Measurements from ENCODE around the gene CLCN4. TPM values are rescaled to one million over a fixed set of nuclear protein-coding genes. Genes with fewer than 3 reads are reported as not detected.

Gene CLCN4
- total RNA-seq, 4 donors from 2014 or later, result 7.1 to 19.1 (median 15.9) TPM

GRCh38 chrX:10135561-10136399, 21.0 kb upstream of the CLCN4 start:
- peak; percentile 70 to 75 for DNase-seq
- intact Hi-C loops (cut with DNase I), result no loop called here
- Histone ChIP-seq H3K4me3 (replicated peaks in 1 of 3) (no peak overlapping the region), H3K36me3 (peaks cover 4 to 6% of the 10 kb centered on the region in 2 donors), H3K4me1 (peaks cover 0 to 5% of the 10 kb centered on the region in 2 donors), H3K27me3 (no peaks in the 10 kb centered on the region), H3K9me3 (no peaks in the 10 kb centered on the region), H3K27ac (peak overlapping the region; percentile 19 to 68 (median 44))
- TF ChIP-seq CTCF (IDR thresholded peaks at IDR 0.05) (no peak), POLR2A (IDR thresholded peaks at IDR 0.05) (peak in 1 of 2 donors; percentile 3)
- WGBS, 2 donors, result 45 to 55% methylated on average over 3 to 7 of the region's 28 CpGs

- intact Hi-C loops (cut with DNase I), result no loop called here
- Histone ChIP-seq H3K27ac (no peak overlapping the region), H3K9me3 (no peaks in the 10 kb centered on the region), H3K27me3 (no peaks in the 10 kb centered on the region), H3K4me3 (replicated peaks in 1 of 3) (no peak overlapping the region), H3K4me1 (peaks cover 0 to 5% of the 10 kb centered on the region in 2 donors), H3K36me3 (peaks cover 4 to 6% of the 10 kb centered on the region in 2 donors)
- no peak for TF ChIP-seq CTCF (IDR thresholded peaks at IDR 0.05)
- TF ChIP-seq POLR2A (IDR thresholded peaks at IDR 0.05), result no peak
- 98% methylated on average over 11 of the region's 22 CpGs; no CpG with 5 or more reads in 1 of the 2 donors for WGBS, 2 donors
- DNase-seq, result no peak
Observed at GRCh38 chrX:10138726-10139125, 18.0 kb upstream of the CLCN4 start.

GRCh38 chrX:10140264-10140663, 16.5 kb upstream of the CLCN4 start:
- Histone ChIP-seq H3K9me3 (no peaks in the 10 kb centered on the region), H3K36me3 (peaks cover 4 to 6% of the 10 kb centered on the region in 2 donors), H3K4me1 (peaks cover 0 to 5% of the 10 kb centered on the region in 2 donors), H3K4me3 (replicated peaks in 1 of 3) (no peak overlapping the region), H3K27me3 (no peaks in the 10 kb centered on the region), H3K27ac (no peak overlapping the region)
- DNase-seq, result no peak
- WGBS, 2 donors, result 97 to 98% methylated on average over 7 of the region's 7 CpGs
- intact Hi-C loops (cut with DNase I), result no loop called here
- TF ChIP-seq POLR2A (IDR thresholded peaks at IDR 0.05), result no peak
- no peak for TF ChIP-seq CTCF (IDR thresholded peaks at IDR 0.05)

DNA sequence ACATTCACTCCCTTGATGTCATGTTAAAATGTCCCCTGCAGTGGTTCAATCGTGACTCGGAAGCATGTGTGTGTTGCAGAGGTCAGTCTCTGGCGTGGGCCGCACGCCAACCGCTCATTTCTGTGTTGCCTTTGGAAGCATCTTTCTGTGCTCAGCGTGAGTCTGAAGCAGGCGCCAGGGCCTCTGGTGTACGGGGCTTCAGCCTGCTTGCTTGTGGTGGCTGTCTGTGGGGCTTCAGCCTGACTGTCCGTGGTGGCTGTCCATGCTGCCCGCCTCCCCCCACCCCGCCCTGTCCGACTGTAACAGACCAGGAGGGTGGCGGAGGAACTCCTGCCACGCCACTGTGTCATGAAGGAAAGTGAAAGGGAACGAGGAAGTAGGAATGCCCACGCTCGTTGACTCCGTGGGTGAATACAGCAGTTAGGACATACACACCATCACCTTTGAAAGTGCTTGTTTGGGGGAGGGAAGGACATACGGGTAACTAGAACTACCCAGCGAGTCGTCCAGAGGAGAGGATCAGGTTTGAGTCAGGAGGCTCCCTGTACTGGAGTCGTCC, 14.7 kb upstream of the CLCN4 start:
- intact Hi-C loops (cut with DNase I), result no loop called here
- no peaks in the 10 kb centered on the region for H3K27me3 ChIP-seq
- TF ChIP-seq POLR2A (IDR thresholded peaks at IDR 0.05), result no peak
- TF ChIP-seq CTCF (IDR thresholded peaks at IDR 0.05), result no peak
- no peak overlapping the region for H3K4me3 ChIP-seq (replicated peaks in 1 of 3)
- H3K36me3 ChIP-seq, result peaks cover 4 to 6% of the 10 kb centered on the region in 2 donors
- no peaks in the 10 kb centered on the region for H3K9me3 ChIP-seq
- no peaks in the 10 kb centered on the region for H3K4me1 ChIP-seq
- H3K27ac ChIP-seq, result no peak overlapping the region
- WGBS, 2 donors, result 91 to 94% methylated on average over 21 to 23 of the region's 23 CpGs
- DNase-seq, result no peak
